SJCRH30 (cell line): ENCODE measurements around the gene CUX1. TPM values are rescaled to one million over a fixed set of nuclear protein-coding genes. Genes with fewer than 3 reads are reported as not detected.
A peak's percentile ranks its signal among the peaks of the same experiment; 100 is the strongest.
"Not testable (repeated sequence)": the region's sequence is repeated elsewhere in the genome, so short reads cannot be mapped to it uniquely, and the experiment has no call there.

Source experiments
- DNase-seq, 2 experiments: peaks; one replicate each; pipeline ENCODE4 v3.0.0-alpha.2; 2015 to 2020
- H3K27ac ChIP-seq: fragments of 250-450 bp; sonication (Bioruptor Pico); 2 replicates; pipeline ENCODE4 v1.5.1; 2020; ENCODE audit warnings: mild to moderate bottlenecking, moderate library complexity
- H3K27me3 ChIP-seq: fragments of 250-450 bp; sonication (Bioruptor Pico); 2 replicates; pipeline ENCODE4 v1.5.1; 2020; ENCODE audit warnings: mild to moderate bottlenecking, moderate library complexity
- H3K36me3 ChIP-seq: fragments of 250-450 bp; sonication (Bioruptor Pico); 2 replicates; pipeline ENCODE4 v1.5.1; 2020; ENCODE audit warnings: mild to moderate bottlenecking, moderate library complexity
- H3K4me1 ChIP-seq: fragments of 250-450 bp; sonication (Bioruptor Pico); 2 replicates; pipeline ENCODE4 v1.5.1; 2020; ENCODE audit warnings: mild to moderate bottlenecking, moderate library complexity
- H3K4me3 ChIP-seq: fragments of 250-450 bp; sonication (Bioruptor Pico); 2 replicates; pipeline ENCODE4 v1.5.1; 2020; ENCODE audit warnings: mild to moderate bottlenecking, moderate library complexity
- H3K9me3 ChIP-seq: fragments of 250-450 bp; sonication (Bioruptor Pico); replicated peaks from 2 replicates; pipeline ENCODE4 v1.5.1; 2020; ENCODE audit warnings: mild to moderate bottlenecking, moderate library complexity
- total RNA-seq: library from RNA; depleted of rRNA; stranded (reverse); fragments of >200 nt; shearing (Covaris generic); gene quantifications from 2 replicates; pipeline ENCODE4 v1.2.3, GENCODE V29; 2014

The CUX1 gene
- total RNA-seq, 1 experiment from 2014 or later, result 29.1 TPM

DNA sequence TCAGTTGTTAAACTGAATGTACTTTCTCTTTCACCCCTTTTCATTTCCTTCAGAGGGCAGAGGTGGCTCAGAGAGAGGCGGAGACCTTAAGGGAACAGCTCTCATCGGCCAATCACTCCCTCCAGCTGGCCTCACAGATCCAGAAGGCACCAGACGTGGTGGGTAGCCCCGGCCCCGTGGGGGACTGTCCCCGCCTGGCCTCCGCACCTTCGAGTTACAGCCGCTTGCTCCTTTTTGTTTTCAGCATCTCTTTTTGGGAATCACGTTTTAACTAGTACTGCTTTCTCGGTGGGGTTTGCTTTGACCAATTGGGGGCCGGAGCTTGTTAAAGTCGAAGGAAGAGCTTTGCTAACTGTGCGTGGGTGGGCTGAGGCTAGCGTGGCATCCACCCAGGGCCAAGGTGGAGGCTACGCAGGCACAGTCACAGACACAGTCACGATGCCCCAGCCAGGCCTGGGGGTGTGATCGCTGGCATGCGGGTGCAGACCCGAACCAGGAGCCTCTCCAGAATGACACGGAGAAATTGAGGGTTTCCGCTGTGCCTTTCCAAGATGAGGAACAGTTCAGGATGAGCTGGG, 353.1 kb downstream of the CUX1 start:
- Histone ChIP-seq H3K27ac (no peak overlapping the region), H3K4me3 (no peak overlapping the region), H3K36me3 (no peaks in the 10 kb centered on the region; the same call in 1 of the 2 replicates), H3K4me1 (no peaks in the 10 kb centered on the region), H3K9me3 (no peaks in the 10 kb centered on the region), H3K27me3 (no peaks in the 10 kb centered on the region)
- DNase-seq, result no peak

DNA sequence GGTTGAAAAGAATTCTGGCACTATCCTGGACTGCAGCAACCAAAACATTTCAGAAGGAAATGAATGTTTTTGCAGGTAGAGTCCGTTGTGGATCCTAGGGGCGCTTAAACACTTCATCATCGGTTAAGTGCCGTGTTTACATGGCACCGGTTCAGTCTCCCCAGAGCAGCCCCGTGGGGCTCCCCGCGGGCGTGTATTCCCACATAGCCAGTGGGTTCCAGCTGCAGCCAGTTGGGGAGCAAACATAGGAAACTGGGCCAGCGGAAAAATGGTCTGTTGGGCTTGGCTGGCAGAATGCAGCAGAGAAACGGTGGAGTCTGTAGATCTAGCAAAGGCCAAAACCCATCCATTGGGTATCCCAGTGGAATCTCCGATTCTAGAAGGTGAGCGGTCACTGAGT, 356.2 kb downstream of the CUX1 start:
- no peaks in the 10 kb centered on the region for H3K9me3 ChIP-seq
- no peak for DNase-seq
- H3K4me1 ChIP-seq, result no peaks in the 10 kb centered on the region
- no peak overlapping the region for H3K4me3 ChIP-seq
- H3K36me3 ChIP-seq, result peaks cover 3% of the 10 kb centered on the region; the same call in 1 of the 2 replicates
- H3K27ac ChIP-seq, result no peak overlapping the region
- H3K27me3 ChIP-seq, result no peaks in the 10 kb centered on the region

DNA sequence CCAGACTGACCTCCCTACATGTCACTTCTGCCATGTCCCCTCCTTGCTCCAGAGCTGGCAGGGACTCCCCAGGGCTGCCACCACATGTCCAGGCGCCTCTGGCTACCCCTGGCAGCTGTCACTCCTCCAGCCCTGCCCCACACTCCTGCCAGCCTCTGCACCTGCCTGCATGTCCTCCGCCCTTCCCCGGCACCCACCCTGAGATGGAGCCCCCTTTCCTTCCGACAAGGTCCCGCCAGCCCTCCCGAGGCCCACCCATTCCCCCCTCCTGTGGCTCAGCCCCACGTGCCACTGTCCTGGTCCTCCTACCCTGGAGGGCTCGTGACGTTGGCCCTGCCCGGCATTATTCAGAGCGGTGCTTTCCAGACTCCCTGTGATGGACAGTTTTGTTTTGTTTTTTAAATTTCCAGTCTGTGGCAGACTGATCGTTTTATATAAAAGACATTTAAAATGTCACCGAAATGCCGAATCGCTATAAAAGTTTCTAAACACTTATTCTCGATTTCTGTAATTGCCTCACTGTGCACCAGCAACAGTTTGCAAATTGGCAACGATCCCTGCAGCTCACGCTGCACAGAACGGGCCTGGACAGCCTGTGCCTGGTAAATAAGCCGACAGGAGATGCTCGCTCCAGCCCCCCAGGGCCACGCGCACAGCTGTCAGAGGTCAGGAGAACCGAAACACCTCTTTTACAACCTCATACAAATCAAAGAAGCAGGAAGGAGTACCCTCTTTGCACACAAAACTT, 358.2 kb downstream of the CUX1 start:
- Histone ChIP-seq H3K4me1 (no peaks in the 10 kb centered on the region), H3K36me3 (peaks cover 12% of the 10 kb centered on the region; the same call in 1 of the 2 replicates), H3K4me3 (no peak overlapping the region), H3K9me3 (no peaks in the 10 kb centered on the region), H3K27ac (no peak overlapping the region), H3K27me3 (no peaks in the 10 kb centered on the region)
- DNase-seq, result no peak

DNA sequence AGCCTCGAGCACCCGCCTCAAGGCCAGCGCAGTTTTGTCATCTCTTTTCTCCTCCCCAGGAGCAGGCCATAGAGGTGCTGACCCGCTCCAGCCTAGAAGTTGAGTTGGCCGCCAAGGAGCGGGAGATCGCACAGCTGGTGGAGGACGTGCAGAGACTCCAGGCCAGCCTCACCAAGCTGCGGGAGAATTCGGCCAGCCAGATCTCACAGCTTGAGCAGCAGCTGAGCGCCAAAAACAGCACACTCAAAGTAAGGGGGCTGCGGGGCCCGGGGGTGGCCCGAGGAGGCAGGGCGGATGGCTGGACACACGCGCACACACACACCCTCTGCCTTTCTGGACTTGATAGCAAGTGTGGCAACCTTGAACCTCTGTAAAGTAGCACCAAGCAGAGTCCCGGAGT, 361.0 kb downstream of the CUX1 start:
- no peak for DNase-seq
- Histone ChIP-seq H3K4me3 (no peak overlapping the region), H3K36me3 (peaks cover 19% of the 10 kb centered on the region), H3K4me1 (no peaks in the 10 kb centered on the region), H3K9me3 (no peaks in the 10 kb centered on the region), H3K27me3 (no peaks in the 10 kb centered on the region), H3K27ac (no peak overlapping the region)

DNA sequence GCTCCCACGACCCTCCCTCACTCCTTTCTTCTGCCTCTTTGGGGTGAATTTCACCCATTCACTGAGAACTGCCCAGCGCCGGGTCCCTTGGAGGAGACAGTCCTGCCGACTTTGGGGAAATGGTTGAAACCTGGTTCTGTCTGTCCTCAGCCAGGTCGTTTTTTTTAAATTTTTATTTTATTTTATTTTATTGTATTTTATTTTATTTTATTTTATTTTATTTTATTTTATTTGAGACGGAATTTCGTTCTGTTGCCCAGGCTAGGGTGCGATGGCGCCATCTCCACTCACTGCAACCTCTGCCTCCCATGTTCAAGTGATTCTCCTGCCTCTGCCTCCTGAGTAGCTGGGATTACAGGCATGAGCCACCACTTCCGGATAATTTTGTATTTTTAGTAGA, 363.3 kb downstream of the CUX1 start:
- H3K27ac ChIP-seq, result no peak overlapping the region
- no peak overlapping the region for H3K4me3 ChIP-seq
- DNase-seq, result no peak
- peaks cover 22% of the 10 kb centered on the region for H3K36me3 ChIP-seq
- no peaks in the 10 kb centered on the region for H3K27me3 ChIP-seq
- no peaks in the 10 kb centered on the region for H3K4me1 ChIP-seq
- no peaks in the 10 kb centered on the region for H3K9me3 ChIP-seq

DNA sequence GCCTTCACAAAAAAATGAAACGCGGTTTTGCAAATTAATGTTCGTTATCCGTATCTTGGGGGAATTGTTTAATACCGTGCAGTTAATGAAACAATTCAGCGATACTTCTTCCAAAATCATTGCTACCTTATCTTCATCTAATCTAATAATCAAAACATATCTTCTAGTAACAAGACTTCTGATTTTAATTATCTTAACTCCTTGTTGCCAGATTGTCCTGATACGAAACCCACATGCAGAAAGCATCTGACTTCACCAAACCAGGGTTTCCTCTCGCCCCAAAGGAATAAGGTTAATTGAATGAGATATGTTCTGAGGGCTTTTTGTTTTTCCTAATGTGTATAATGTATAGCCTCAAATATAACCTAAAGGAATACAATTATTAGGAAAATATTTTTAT, 364.1 kb downstream of the CUX1 start:
- Histone ChIP-seq H3K9me3 (no peaks in the 10 kb centered on the region), H3K36me3 (peaks cover 22% of the 10 kb centered on the region), H3K4me1 (no peaks in the 10 kb centered on the region), H3K27ac (no peak overlapping the region), H3K27me3 (no peaks in the 10 kb centered on the region), H3K4me3 (no peak overlapping the region)
- no peak for DNase-seq

DNA sequence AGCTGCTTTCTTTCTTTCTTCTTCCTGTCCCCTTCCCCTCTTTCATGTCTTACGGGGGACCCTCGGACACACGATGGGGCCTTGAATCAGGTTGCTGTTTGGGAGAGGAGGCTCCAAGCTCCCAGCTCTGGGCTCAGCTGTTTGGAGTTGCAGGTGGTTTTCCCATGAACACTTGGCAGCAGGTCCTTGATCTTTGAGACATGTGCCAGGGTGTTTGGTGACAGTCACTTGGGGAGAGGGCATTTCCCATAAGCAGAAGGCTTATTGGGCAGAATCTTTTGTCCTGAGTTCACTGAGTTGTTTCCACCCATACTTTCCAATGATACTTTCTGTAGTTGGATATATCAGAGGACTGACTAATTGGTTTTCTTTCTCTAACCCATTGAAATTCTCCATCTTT, 364.6 kb downstream of the CUX1 start:
- Histone ChIP-seq H3K4me3 (no peak overlapping the region), H3K36me3 (peaks cover 22% of the 10 kb centered on the region), H3K9me3 (no peaks in the 10 kb centered on the region), H3K27ac (no peak overlapping the region), H3K27me3 (no peaks in the 10 kb centered on the region), H3K4me1 (no peaks in the 10 kb centered on the region)
- DNase-seq, result no peak

DNA sequence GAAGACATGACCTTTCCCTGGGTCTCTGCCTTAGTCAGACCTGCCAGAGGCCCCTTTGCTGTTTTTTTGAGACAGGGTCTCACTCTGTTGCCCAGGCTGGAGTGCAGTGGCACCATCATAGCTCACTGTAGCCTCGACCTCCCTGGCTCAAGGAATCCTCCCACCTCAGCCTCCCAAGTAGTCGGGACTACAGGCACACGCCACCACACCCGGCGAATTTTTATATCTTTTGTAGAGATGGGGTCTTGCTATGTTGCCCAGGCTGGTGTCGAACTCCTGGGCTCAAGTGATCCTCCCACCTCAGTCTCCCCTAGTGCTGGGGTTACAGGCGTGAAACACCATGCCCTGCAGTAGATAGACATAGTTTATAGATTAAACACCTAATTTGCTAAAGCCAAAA, 366.4 kb downstream of the CUX1 start:
- H3K27ac ChIP-seq, H3K27me3 ChIP-seq, H3K9me3 ChIP-seq, H3K4me1 ChIP-seq, H3K4me3 ChIP-seq, DNase-seq: not testable (repeated sequence)
- peaks cover 19% of the 10 kb centered on the region for H3K36me3 ChIP-seq

DNA sequence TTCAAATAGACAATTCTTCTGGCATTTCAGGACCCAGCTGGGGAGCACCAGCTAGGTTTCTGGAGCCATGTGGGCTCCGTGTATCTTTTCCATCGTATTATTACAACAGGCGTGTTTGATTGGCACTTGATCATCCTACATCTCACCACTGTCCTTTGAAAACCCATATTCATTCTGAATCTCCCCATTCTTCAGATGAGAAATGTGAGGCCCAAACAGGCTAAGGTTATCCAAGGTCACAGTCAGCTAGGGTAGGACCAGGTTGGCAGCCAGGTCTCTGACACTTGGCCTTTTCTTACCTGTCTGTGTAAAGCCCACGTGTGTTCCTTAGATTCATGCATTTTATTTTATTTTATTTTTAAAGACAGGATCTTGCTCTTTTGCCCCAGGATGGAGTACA, 366.9 kb downstream of the CUX1 start:
- H3K4me1 ChIP-seq, result no peaks in the 10 kb centered on the region
- no peaks in the 10 kb centered on the region for H3K27me3 ChIP-seq
- H3K27ac ChIP-seq, result no peak overlapping the region
- no peak for DNase-seq
- no peaks in the 10 kb centered on the region for H3K9me3 ChIP-seq
- no peak overlapping the region for H3K4me3 ChIP-seq
- H3K36me3 ChIP-seq, result peaks cover 16% of the 10 kb centered on the region

DNA sequence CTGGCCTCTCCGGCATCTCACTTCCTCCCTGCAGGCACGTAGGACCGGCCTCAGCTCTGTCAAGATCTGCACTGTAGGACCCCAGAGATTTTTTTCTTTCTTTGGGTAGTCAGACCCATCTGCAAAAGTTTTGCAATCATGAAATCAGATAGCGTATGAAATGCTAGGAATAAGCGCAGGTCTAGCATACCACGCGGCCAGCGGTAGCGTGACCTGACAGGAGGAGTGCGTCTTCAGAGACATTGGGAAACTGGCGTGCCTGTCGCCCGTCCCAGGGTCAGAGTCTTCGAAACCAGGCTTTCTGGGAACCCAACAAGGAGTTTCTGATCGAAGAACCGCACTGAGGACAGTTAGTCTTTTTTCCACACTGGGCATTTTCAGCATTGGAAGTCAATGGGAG, 368.4 kb downstream of the CUX1 start:
- no peaks in the 10 kb centered on the region for H3K4me1 ChIP-seq
- no peak overlapping the region for H3K27ac ChIP-seq
- no peak for DNase-seq
- no peaks in the 10 kb centered on the region for H3K27me3 ChIP-seq
- H3K9me3 ChIP-seq, result no peaks in the 10 kb centered on the region
- peaks cover 14% of the 10 kb centered on the region for H3K36me3 ChIP-seq
- no peak overlapping the region for H3K4me3 ChIP-seq

DNA sequence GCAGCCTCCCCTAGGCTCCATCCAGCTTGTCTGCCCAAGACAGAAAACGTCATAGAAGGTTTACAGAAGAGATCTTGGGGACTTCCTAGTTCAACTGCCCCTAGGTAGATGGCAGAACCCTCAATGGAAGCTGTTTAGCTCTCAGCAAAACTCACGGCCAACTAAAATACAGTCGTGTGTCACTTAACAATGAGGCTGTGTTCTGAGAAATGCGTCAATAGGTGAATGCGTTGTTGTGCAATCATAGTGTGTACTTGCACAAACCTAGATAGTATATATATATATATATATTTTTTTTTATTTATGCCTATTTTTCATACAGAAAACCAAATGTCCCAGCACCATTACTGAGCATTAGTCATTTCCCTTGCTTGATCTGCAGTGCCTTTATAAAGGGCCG, 368.9 kb downstream of the CUX1 start:
- H3K4me3 ChIP-seq, result no peak overlapping the region
- no peak for DNase-seq
- no peaks in the 10 kb centered on the region for H3K27me3 ChIP-seq
- H3K27ac ChIP-seq, result no peak overlapping the region
- no peaks in the 10 kb centered on the region for H3K9me3 ChIP-seq
- no peaks in the 10 kb centered on the region for H3K4me1 ChIP-seq
- peaks cover 11% of the 10 kb centered on the region for H3K36me3 ChIP-seq

DNA sequence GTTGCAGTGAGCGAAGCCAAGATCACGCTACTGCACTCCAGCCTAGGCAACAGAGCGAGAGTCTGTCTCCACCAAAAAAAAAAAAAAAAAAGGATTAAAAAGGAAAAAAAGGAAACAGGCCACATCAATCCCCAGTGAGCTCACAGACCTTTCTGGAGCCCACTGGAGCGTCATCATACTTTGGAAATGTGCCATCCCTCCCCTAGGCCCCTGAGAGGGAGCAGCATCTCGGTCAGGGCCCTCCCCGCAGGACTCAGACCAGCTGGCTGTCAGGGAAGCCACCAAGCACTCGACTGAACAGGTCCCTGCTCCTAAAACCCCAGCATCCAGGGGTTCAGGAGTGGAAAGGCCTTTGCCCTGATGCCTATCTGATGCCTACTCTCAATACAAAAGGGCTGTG, 371.3 kb downstream of the CUX1 start:
- H3K27ac ChIP-seq, result no peak overlapping the region
- H3K4me1 ChIP-seq, result no peaks in the 10 kb centered on the region
- DNase-seq, result peak in 1 of 2 experiments; percentile 29
- H3K9me3 ChIP-seq, result no peaks in the 10 kb centered on the region
- peaks cover 8% of the 10 kb centered on the region; the same call in 1 of the 2 replicates for H3K36me3 ChIP-seq
- no peaks in the 10 kb centered on the region for H3K27me3 ChIP-seq
- H3K4me3 ChIP-seq, result no peak overlapping the region

DNA sequence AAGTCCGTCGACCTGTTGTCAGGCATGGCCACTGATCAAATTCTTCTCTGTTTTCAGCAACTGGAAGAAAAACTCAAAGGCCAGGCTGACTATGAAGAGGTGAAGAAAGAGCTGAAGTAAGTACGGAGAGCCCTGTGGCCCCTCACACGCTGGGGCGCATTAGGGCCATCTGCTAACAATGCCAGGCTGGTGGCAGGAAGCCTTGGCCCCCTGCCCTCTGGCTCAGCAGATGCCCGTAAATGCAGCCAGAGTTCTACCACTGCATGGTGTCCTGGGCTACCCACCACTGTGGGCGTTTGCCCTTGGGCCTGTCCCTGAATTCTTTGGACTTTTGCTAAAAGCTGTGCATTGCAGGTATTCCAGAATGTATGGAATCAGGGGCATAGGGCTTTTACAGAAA, 372.3 kb downstream of the CUX1 start:
- H3K27ac ChIP-seq, result no peak overlapping the region
- no peak overlapping the region for H3K4me3 ChIP-seq
- no peaks in the 10 kb centered on the region for H3K27me3 ChIP-seq
- no peak for DNase-seq
- peaks cover 4% of the 10 kb centered on the region; the same call in 1 of the 2 replicates for H3K36me3 ChIP-seq
- no peaks in the 10 kb centered on the region for H3K4me1 ChIP-seq
- H3K9me3 ChIP-seq, result no peaks in the 10 kb centered on the region

DNA sequence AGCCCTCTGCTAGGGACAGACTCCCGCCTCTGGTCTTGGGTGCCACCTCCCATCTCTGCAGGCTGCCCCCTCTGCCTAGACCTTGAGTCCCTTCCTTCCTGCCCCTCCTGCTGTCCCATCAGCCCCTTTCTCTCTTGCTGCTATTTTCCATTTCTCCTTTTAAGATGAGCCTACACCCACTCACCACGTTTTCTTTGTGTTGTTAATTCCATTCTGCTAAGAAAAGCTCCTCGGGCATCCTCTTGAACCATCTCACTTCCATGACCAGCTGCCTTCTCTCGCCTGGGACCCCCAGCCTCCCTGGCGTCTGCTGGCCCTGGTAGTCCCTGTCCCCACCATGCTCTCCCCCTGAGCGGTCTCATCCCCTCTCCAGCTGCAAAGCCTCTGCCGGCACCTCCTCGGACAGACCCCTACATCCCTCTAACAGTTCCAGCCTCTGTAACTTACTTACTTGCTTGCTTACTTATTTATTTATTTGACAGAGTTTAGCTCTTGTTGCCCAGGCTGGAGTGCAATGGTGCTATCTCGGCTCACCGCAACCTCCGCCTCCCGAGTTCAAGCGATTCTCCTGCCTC, 373.4 kb downstream of the CUX1 start:
- Histone ChIP-seq H3K4me1 (no peaks in the 10 kb centered on the region), H3K36me3 (peaks cover 4% of the 10 kb centered on the region; the same call in 1 of the 2 replicates), H3K27ac (no peak overlapping the region)

DNA sequence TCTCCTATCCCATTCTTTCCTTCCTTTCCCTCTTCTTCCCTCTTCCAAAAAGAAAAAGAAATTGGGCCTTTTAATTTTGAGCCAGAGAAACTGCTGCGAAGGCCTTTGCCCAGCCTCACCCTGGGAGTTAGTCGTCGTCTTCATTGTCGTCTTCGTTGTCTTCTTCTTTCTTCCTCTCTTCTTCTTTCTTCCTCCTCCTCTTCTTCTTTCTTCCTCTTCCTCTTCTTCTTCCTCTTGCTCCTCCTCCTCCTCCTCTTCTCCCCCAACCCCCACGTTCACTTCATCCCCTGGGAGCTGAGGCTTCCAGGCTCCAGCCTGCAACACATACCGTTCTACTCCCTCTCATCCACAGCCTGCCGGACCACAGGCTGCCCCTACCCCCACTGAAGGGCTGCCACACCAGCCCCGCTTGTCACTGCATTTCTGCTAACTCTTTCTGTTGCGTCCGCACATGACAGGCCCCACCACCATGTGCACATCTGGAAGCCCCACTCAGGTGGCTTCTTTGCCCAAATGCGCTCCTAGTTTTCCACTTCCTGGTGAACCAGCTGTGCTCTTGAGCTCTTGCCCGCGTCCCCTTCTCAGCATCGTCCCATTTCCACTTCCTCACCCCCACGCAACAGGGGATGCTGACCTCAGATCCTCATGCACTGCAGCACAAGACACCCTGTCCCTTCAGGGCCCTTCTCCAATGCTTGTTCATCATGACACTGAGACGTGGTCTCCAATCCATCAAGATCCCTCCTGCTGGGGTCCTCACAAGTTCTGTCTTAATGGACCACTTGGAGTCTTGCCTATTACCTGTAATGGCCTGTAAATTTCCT, 374.3 kb downstream of the CUX1 start:
- Histone ChIP-seq H3K27me3 (no peaks in the 10 kb centered on the region), H3K4me1 (no peaks in the 10 kb centered on the region), H3K36me3 (peaks cover 5% of the 10 kb centered on the region), H3K4me3 (no peak overlapping the region), H3K27ac (no peak overlapping the region), H3K9me3 (no peaks in the 10 kb centered on the region)
- DNase-seq, result no peak

More for the DNA sequence above, 373.4 kb downstream of the CUX1 start:
- H3K27me3 ChIP-seq, result no peaks in the 10 kb centered on the region
- DNase-seq, result no peak
- no peak overlapping the region for H3K4me3 ChIP-seq
- H3K9me3 ChIP-seq, result no peaks in the 10 kb centered on the region
